ENCODE data around the gene ESD.

- TF ChIP-seq POLR2AphosphoS5 (IDR thresholded peaks at IDR 0.05; ENCODE audit: low read depth, low read length) (no peak), TAF1 (IDR thresholded peaks at IDR 0.05; ENCODE audit: low read depth, low read length) (no peak), POLR2A (IDR thresholded peaks at IDR 0.05; ENCODE audit: low read depth, low read length) (no peak), PAX5 (IDR thresholded peaks at IDR 0.05; ENCODE audit: insufficient read depth, low read length, severe bottlenecking) (no peak), POU2F2 (IDR thresholded peaks at IDR 0.05; ENCODE audit: low read depth, low read length) (no peak), SPI1 (IDR thresholded peaks at IDR 0.05; ENCODE audit: low read depth, low read length) (no peak)
Measured at GRCh38 chr13:46796129-46796514, 839 bp downstream of the ESD start.
